Left lung (tissue), 10 donors: ENCODE measurements around the gene SEMA6A. TPM values are rescaled to one million over a fixed set of nuclear protein-coding genes. Genes with fewer than 3 reads are reported as not detected.

Experiments used
- ATAC-seq: fragments of 200-7000 bp; cut with Tn5 transposase; one replicate; pipeline ENCODE4 v1.9.1; 2020; ENCODE audit warnings: moderate library complexity
- DNase-seq, 4 donors: peaks; one replicate each; pipeline ENCODE4 v3.0.0-alpha.2; 2013 to 2020
- H3K27ac ChIP-seq, 2 donors: fragments of 200-600 bp; sonication (generic) in 1 of 2; one replicate each; pipeline versions ENCODE4 v1.5.0 to v1.8.0; 2020 to 2021
- H3K27me3 ChIP-seq, 2 donors: fragments of 200-600 bp; sonication (generic) in 1 of 2; one replicate each; pipeline versions ENCODE4 v1.5.0 to v1.8.0; 2020 to 2021
- H3K36me3 ChIP-seq, 2 donors: fragments of 200-600 bp; sonication (generic) in 1 of 2; one replicate each; pipeline versions ENCODE4 v1.5.0 to v1.8.0; 2020 to 2021
- H3K4me1 ChIP-seq, 2 donors: fragments of 200-600 bp; one replicate each; pipeline ENCODE4 v1.8.0; 2021
- H3K4me3 ChIP-seq, 2 donors: fragments of 200-600 bp; sonication (generic) in 1 of 2; one replicate each; pipeline versions ENCODE4 v1.5.0 to v1.8.0; 2020 to 2021; ENCODE audit warnings: mild to moderate bottlenecking in 1 of 2
- H3K9me3 ChIP-seq, 2 donors: fragments of 200-600 bp; sonication (generic) in 1 of 2; one replicate each; pipeline versions ENCODE4 v1.5.0 to v1.8.0; 2020 to 2021
- CTCF ChIP-seq, 2 donors: fragments of 200-600 bp; sonication (generic) in 1 of 2; IDR thresholded peaks; one replicate each; pipeline versions ENCODE4 v1.5.0 to v1.8.0; 2021; ENCODE audit warnings: antibody characterized with exemption in 2 of 2
- intact Hi-C, 2 donors: fragments of 100-400 bp; cut with DNase I; formaldehyde crosslinking; loops; one replicate each; pipeline versions ENCODE4 v1.11.2 to v1.14.2; 2022
- polyA plus RNA-seq, 6 donors: library from polyadenylated mRNA; unstranded; fragments of 120-200 nt; gene quantifications; one replicate each; pipeline ENCODE4 v1.2.1, GENCODE V29; 2013; ENCODE audit not compliant: insufficient read length in 6 of 6
- total RNA-seq, 2 donors: library from RNA; stranded (reverse); fragmentation: NEBNext Ultra II Directional; extraction: Animal tissue kit (Norgen Biotek cat#: 25700); gene quantifications; one replicate each; pipeline ENCODE4 v1.2.1, GENCODE V29; 2021
- donor health status: DM: no; HTN: yes; CAD: no.
- donor health status: DM: no; HTN: no; CAD: no.

Gene SEMA6A
- total and polyA plus RNA-seq, 8 donors = 15.3 to 45.8 (median 39.6) TPM

DNA sequence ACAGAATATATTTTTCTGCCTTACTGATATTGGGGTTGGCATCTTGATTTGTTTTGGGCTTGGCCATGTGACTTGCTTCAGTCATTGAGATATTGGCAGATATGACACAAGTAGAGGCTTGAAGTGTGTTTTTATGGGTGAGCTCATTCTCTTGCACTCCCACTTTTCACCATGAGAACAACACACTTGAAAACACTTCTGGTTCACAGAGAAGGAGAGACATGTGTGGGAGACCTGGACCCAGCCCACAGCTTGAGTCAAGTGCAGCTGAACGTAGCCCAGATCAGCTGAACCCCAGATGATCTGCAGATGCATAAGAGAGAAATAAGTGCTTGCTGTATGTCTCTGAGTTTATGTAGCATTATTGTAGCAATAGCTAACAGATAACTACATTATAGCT is 155.4 kb downstream of the SEMA6A start:
- no peaks in the 10 kb centered on the region for H3K36me3 ChIP-seq
- no peaks in the 10 kb centered on the region for H3K4me1 ChIP-seq
- H3K9me3 ChIP-seq = no peaks in the 10 kb centered on the region
- ATAC-seq (peak; percentile 81), DNase-seq (no peak)
- H3K27me3 ChIP-seq = no peaks in the 10 kb centered on the region
- TF ChIP-seq CTCF (IDR thresholded peaks at IDR 0.05) = no peak
- intact Hi-C loops = no loop called here
- H3K4me3 ChIP-seq = no peak overlapping the region
- no peak overlapping the region for H3K27ac ChIP-seq

GRCh38 chr5:116418774-116419173 is 155.8 kb downstream of the SEMA6A start:
- intact Hi-C loops = no loop called here
- H3K4me1 ChIP-seq = no peaks in the 10 kb centered on the region
- H3K36me3 ChIP-seq = no peaks in the 10 kb centered on the region
- no peaks in the 10 kb centered on the region for H3K9me3 ChIP-seq
- no peak overlapping the region for H3K4me3 ChIP-seq
- ATAC-seq = no peak
- no peak overlapping the region for H3K27ac ChIP-seq
- no peaks in the 10 kb centered on the region for H3K27me3 ChIP-seq
- DNase-seq = no peak
- no peak for TF ChIP-seq CTCF (IDR thresholded peaks at IDR 0.05)

DNA sequence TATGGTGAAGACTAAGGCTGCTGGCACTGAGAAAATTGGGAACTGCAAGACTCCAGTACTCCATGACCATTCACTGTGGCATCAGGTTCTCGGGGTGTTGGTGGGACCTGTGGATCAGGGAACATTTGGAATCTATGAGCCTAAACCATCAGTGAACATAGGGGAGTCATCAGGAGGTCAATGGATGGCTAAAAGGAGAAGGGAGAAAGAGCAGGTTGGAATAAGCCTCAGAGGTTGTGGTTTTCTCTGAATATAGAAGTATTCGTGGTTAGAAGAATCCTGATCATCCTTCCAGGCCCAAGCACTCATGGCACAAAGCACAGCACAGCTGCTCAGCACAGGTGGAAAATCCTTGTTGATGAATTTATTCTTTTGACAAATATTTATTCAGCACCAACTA is 156.6 kb downstream of the SEMA6A start:
- TF ChIP-seq CTCF (IDR thresholded peaks at IDR 0.05) = no peak
- no peaks in the 10 kb centered on the region for H3K9me3 ChIP-seq
- H3K27me3 ChIP-seq = no peaks in the 10 kb centered on the region
- H3K4me3 ChIP-seq = no peak overlapping the region
- intact Hi-C loops = no loop called here
- DNase-seq (no peak), ATAC-seq (no peak)
- H3K4me1 ChIP-seq = no peaks in the 10 kb centered on the region
- no peak overlapping the region for H3K27ac ChIP-seq
- H3K36me3 ChIP-seq = no peaks in the 10 kb centered on the region

DNA sequence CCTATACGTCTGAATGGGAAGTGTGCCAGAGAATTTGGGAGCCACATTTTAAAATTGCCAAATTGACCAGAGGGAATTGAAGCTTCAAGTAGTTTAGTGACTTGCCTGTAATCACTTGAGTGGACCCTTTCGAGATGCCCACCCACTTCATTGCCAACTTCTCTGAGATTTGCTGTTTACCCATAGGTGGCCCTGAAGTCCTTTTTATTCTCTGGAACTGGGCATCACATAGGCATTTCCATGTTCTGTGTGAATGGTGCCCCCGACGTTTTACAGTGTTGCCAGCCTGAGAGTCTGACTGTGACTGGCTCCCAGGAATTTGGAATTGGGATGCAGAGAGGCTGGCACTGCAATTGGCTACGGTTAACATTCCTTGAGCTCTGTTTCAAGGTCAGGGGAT is 158.6 kb downstream of the SEMA6A start:
- TF ChIP-seq CTCF (IDR thresholded peaks at IDR 0.05) = no peak
- ATAC-seq (no peak), DNase-seq (no peak)
- Histone ChIP-seq H3K4me1 (no peaks in the 10 kb centered on the region), H3K27me3 (no peaks in the 10 kb centered on the region), H3K4me3 (no peak overlapping the region), H3K9me3 (no peaks in the 10 kb centered on the region), H3K27ac (no peak overlapping the region), H3K36me3 (no peaks in the 10 kb centered on the region)
- intact Hi-C loops = no loop called here

DNA sequence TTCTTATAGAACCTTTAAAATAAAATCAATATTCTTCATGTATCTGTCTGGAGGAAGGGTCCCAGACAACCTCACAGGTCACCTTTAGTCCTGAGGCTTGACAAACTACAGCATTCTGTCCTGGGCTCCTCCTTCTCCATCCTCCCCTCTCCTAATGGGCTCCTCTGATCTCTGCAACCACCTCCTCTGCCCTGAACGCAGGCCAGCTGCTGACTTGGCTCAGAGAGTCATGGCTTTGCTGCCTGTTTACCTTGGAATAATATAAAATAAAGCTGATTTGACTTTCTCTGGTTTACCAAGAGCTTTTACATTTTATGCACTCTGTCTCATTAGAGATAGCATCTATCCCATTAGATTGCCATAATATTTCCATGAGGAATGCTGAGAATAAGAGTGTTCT is 159.4 kb downstream of the SEMA6A start:
- no peak for ATAC-seq

More for the DNA sequence above, 159.4 kb downstream of the SEMA6A start:
- H3K9me3 ChIP-seq = no peaks in the 10 kb centered on the region
- H3K4me3 ChIP-seq = no peak overlapping the region
- no peak for TF ChIP-seq CTCF (IDR thresholded peaks at IDR 0.05)
- no peak overlapping the region for H3K27ac ChIP-seq
- peaks cover 0 to 6% of the 10 kb centered on the region in 2 donors for H3K4me1 ChIP-seq
- DNase-seq = no peak
- intact Hi-C loops = no loop called here
- H3K36me3 ChIP-seq = no peaks in the 10 kb centered on the region
- H3K27me3 ChIP-seq = no peaks in the 10 kb centered on the region
